K562 (cell line): Measurements from ENCODE around the gene ERVK3-1. TPM values are rescaled to one million over a fixed set of nuclear protein-coding genes. Genes with fewer than 3 reads are reported as not detected.

Experiments
- CBX8 ChIP-seq: fragments of 200-600 bp; sonication (generic); IDR thresholded peaks from 2 replicates; pipeline ENCODE4 v1.6.1; 2012; ENCODE audit warnings: borderline replicate concordance, mixed run types, low read depth, mild to moderate bottlenecking, moderate library complexity, mixed read lengths, low read length, control low read depth, inconsistent platforms; ENCODE audit not compliant: poor library complexity, severe bottlenecking; ENCODE audit errors: extremely low read depth
- FOXK1 ChIP-seq: sonication (generic); formaldehyde crosslinking; IDR thresholded peaks from 2 replicates; pipeline ENCODE4 v1.8.0; 2022; ENCODE audit warnings: missing genetic modification reagents, mild to moderate bottlenecking, borderline replicate concordance
- GATAD2A ChIP-seq: fragments of 450-650 bp; IDR thresholded peaks from 2 replicates; pipeline ENCODE4 v1.6.1; 2017
- HCFC1 ChIP-seq: IDR thresholded peaks from 2 replicates; pipeline ENCODE4 v1.6.1; 2012; ENCODE audit warnings: low read depth, low read length, improper control_type of control experiment
- HEY1 ChIP-seq: fragments of 250-450 bp; sonication (Bioruptor Pico); IDR thresholded peaks from 2 replicates; pipeline ENCODE4 v1.5.0; 2020; ENCODE audit warnings: mild to moderate bottlenecking, moderate library complexity, borderline replicate concordance
- HLTF ChIP-seq: fragments of 450-650 bp; IDR thresholded peaks from 2 replicates; pipeline ENCODE4 v1.6.1; 2016
- HMGXB4 ChIP-seq: sonication (generic); formaldehyde crosslinking; IDR thresholded peaks from 2 replicates; pipeline ENCODE4 v1.8.1; 2023; ENCODE audit warnings: mild to moderate bottlenecking, missing genetic modification reagents
- KLF16 ChIP-seq: IDR thresholded peaks from 2 replicates; pipeline ENCODE4 v1.6.1; 2016; ENCODE audit warnings: antibody characterized with exemption
- MCM7 ChIP-seq, 2 experiments: fragments of 450-650 bp; IDR thresholded peaks; 2 replicates each; pipeline ENCODE4 v1.6.1; 2016 to 2018
- MYC ChIP-seq, 2 experiments: fragments of 250-450 bp in 1 of 2; sonication (Bioruptor Pico) in 1 of 2; IDR thresholded peaks; 2 replicates each; pipeline versions ENCODE4 v1.5.1 to v1.6.1; 2012 to 2021; ENCODE audit warnings: low read depth in 2 of 2, borderline replicate concordance in 1 of 2, improper control_type of control experiment in 1 of 2, low read length in 1 of 2, mild to moderate bottlenecking in 1 of 2, moderate library complexity in 1 of 2
- RBBP5 ChIP-seq: fragments of 200-600 bp; sonication (generic); IDR thresholded peaks from 2 replicates; pipeline ENCODE4 v1.6.1; 2012; ENCODE audit warnings: borderline replicate concordance, mild to moderate bottlenecking, low read length, control low read depth, inconsistent platforms; ENCODE audit not compliant: insufficient read depth, poor library complexity, severe bottlenecking
- SFPQ ChIP-seq: fragments of 200-400 bp; formaldehyde crosslinking; IDR thresholded peaks from 2 replicates; pipeline ENCODE4 v1.6.1; 2017; ENCODE audit warnings: mild to moderate bottlenecking, low read depth, low read length, moderate library complexity
- XRCC3 ChIP-seq: fragments of 450-650 bp; IDR thresholded peaks from 2 replicates; pipeline ENCODE4 v1.6.1; 2017; ENCODE audit warnings: mild to moderate bottlenecking, moderate library complexity
- ZBTB34 ChIP-seq: fragments of 250-450 bp; sonication (Bioruptor Pico); IDR thresholded peaks from 2 replicates; pipeline ENCODE4 v1.8.0; 2021; ENCODE audit warnings: mild to moderate bottlenecking, moderate library complexity
- ZNF277 ChIP-seq: fragments of 250-450 bp; sonication (Bioruptor Pico); IDR thresholded peaks from 2 replicates; pipeline ENCODE4 v1.8.0; 2022; ENCODE audit warnings: inconsistent platforms, mild to moderate bottlenecking, moderate library complexity, borderline replicate concordance
- ZNF507 ChIP-seq: conservative IDR thresholded peaks from 2 replicates; pipeline ENCODE4 v1.6.1; 2017; ENCODE audit warnings: missing genetic modification characterization, missing compliant biosample characterization
- polyA plus RNA-seq, 8 experiments: library from polyadenylated mRNA; depleted of rRNA in 4 of 8; stranded (reverse) in 5 of 8; unstranded in 3 of 8; fragments of >200 nt; fragmentation: Nextera tagmentation in 2 of 8; fragmentation: Illumina TruSeq in 1 of 8; extraction: Ambion mirVana in 2 of 8; extraction: Trizol in 1 of 8; gene quantifications; 2 replicates each; pipeline versions ENCODE4 v1.2.1 to v1.2.3, GENCODE V29; 2011 to 2014; ENCODE audit warnings: inconsistent platforms in 1 of 8, missing spikeins in 1 of 8
- total RNA-seq, 7 experiments: library from RNA; depleted of rRNA in 6 of 7; stranded (reverse); fragments of >200 nt in 6 of 7; fragmentation: Illumina TruSeq in 2 of 7; extraction: Trizol in 2 of 7; gene quantifications; 2 replicates each; pipeline versions ENCODE4 v1.2.1 to v1.2.3, GENCODE V29; 2011 to 2021; ENCODE audit warnings: low replicate concordance in 1 of 7

The ERVK3-1 gene
- total and polyA plus RNA-seq, 9 of the 15 experiments (the other 6 are each of a cell fraction or from before 2014, with no cell fraction given), result 87.6 to 299 (median 119) TPM

- no peak for TF ChIP-seq KLF16
- no peak for TF ChIP-seq MCM7 (IDR thresholded peaks at IDR 0.05)
- no peak for TF ChIP-seq CBX8
- TF ChIP-seq GATAD2A, result peak; percentile 76; the same call in 1 of the 2 replicates
- TF ChIP-seq HMGXB4, result peak; percentile 31; the same call in 1 of the 2 replicates
- peak; percentile 85 for TF ChIP-seq HLTF
- TF ChIP-seq MYC (IDR thresholded peaks at IDR 0.05; ENCODE audit: low read depth, low read length), result peak; percentile 75
- TF ChIP-seq MYC (CRISPR knock-in tag; IDR thresholded peaks at IDR 0.05; ENCODE audit: borderline replicate concordance, low read depth), result peak; percentile 95
- peak; percentile 95 for TF ChIP-seq RBBP5
- TF ChIP-seq HCFC1, result peak; percentile 93
- no peak for TF ChIP-seq SFPQ
- no peak for TF ChIP-seq ZNF277 (CRISPR knock-in tag)
- no peak for TF ChIP-seq ZBTB34 (CRISPR knock-in tag)
- TF ChIP-seq XRCC3, result no peak
- no peak for TF ChIP-seq HEY1 (CRISPR knock-in tag)
- no peak for TF ChIP-seq ZNF507 (tag)
- peak; percentile 26; the same call in 1 of the 2 replicates for TF ChIP-seq FOXK1 (CRISPR knock-in tag)
Measured at GRCh38 chr19:58326914-58327726, 21.9 kb downstream of the ERVK3-1 start, which contains the start of gene ZSCAN22 (continued).
